ENCODE results near the gene PLSCR5.

The PLSCR5 gene

DNA sequence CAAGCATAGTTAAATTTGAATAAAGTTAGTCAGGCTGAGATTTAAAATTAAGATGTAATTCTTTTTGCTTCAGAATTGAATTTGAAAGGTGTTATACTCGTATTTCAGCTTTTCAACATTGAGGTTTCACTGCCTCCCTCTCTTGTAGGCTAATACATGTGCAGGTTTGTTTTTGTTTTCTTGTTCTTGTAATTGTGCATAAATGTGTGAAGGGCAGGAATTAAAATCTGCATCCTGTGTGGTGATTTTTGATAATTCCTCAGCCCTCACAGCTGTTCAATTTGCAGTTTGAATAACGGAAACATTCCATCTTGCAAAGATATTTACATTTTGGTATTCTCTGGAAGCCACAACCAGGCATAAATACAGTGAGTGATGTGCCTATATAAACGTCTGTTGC, 35.8 kb downstream of the PLSCR5 start:
- no peak for DNase-seq (ENCODE audit: low read depth)
- no peak overlapping the region for H3K4me3 ChIP-seq (ENCODE audit: low read depth, low read length)
- TF ChIP-seq, protein P1, sequence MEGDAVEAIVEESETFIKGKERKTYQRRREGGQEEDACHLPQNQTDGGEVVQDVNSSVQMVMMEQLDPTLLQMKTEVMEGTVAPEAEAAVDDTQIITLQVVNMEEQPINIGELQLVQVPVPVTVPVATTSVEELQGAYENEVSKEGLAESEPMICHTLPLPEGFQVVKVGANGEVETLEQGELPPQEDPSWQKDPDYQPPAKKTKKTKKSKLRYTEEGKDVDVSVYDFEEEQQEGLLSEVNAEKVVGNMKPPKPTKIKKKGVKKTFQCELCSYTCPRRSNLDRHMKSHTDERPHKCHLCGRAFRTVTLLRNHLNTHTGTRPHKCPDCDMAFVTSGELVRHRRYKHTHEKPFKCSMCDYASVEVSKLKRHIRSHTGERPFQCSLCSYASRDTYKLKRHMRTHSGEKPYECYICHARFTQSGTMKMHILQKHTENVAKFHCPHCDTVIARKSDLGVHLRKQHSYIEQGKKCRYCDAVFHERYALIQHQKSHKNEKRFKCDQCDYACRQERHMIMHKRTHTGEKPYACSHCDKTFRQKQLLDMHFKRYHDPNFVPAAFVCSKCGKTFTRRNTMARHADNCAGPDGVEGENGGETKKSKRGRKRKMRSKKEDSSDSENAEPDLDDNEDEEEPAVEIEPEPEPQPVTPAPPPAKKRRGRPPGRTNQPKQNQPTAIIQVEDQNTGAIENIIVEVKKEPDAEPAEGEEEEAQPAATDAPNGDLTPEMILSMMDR (IDR thresholded peaks at IDR 0.05; ENCODE audit: low read depth, low read length, missing control alignments): no peak

GRCh38 chr3:146566138-146566537, 39.0 kb downstream of the PLSCR5 start:
- no peak overlapping the region for H3K4me3 ChIP-seq (ENCODE audit: low read depth, low read length)
- TF ChIP-seq, protein P1 (IDR thresholded peaks at IDR 0.05; ENCODE audit: low read depth, low read length, missing control alignments): no peak
- no peak for DNase-seq (ENCODE audit: low read depth)

- no peak for DNase-seq (ENCODE audit: low read depth)
- no peak overlapping the region for H3K4me3 ChIP-seq (ENCODE audit: low read depth, low read length)
- TF ChIP-seq, protein P1 (IDR thresholded peaks at IDR 0.05; ENCODE audit: low read depth, low read length, missing control alignments): no peak
These were observed 43.3 kb downstream of the PLSCR5 start for GRCh38 chr3:146561879-146562278.

DNA sequence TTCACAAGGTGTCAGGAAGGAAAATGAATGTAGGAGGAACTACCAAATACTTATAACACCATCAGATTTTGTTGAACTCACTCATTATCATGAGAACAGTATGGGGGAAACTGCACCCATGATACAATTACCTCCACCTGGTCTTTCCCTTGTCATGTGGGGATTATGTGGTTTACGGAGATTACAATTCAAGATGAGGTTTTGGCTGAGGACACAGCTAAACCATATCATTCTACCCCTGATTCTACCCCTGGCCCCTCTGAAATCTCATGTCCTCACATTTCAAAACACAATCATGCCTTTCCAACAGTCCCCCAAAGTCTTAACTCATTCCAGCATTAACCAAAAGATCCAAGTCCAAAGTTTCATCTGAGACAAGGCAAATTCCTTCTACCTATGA, 43.7 kb downstream of the PLSCR5 start:
- TF ChIP-seq, protein P1 (IDR thresholded peaks at IDR 0.05; ENCODE audit: low read depth, low read length, missing control alignments): no peak

GRCh38 chr3:146560678-146561077, 44.5 kb downstream of the PLSCR5 start:
- TF ChIP-seq, protein P1 (IDR thresholded peaks at IDR 0.05; ENCODE audit: low read depth, low read length, missing control alignments): no peak
- no peak for DNase-seq (ENCODE audit: low read depth)
- H3K4me3 ChIP-seq (ENCODE audit: low read depth, low read length): no peak overlapping the region

More for the DNA sequence above, 43.7 kb downstream of the PLSCR5 start:
- DNase-seq (ENCODE audit: low read depth): no peak
- H3K4me3 ChIP-seq (ENCODE audit: low read depth, low read length): no peak overlapping the region

DNA sequence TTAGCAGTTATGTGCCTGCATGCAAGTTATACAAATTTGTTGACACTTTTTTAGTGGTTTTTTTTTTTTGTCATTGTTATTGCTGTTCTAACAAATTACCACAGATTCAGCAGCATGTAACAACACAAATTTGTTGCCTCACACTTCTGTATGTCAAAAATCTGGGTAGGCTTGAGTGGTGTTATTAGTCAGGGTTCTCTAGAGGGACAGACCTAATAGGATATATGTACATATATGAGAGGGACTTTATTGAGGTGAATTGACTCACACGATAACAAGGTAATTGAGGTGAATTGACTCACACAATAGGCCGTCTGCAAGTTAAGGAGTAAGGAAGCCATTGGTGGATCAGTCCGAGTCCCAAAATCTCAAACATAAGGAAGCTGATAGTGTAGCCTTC, 45.8 kb downstream of the PLSCR5 start:
- DNase-seq (ENCODE audit: low read depth): no peak
- H3K4me3 ChIP-seq (ENCODE audit: low read depth, low read length): no peak overlapping the region
- TF ChIP-seq, protein P1 (IDR thresholded peaks at IDR 0.05; ENCODE audit: low read depth, low read length, missing control alignments): no peak

- DNase-seq (ENCODE audit: low read depth): no peak
- H3K4me3 ChIP-seq (ENCODE audit: low read depth, low read length): no peak overlapping the region
- TF ChIP-seq, protein P1 (IDR thresholded peaks at IDR 0.05; ENCODE audit: low read depth, low read length, missing control alignments): no peak
These were observed 46.4 kb downstream of the PLSCR5 start for GRCh38 chr3:146558781-146559180.
